GM18520 (cell line): ENCODE data around the gene SIAH2.

ENCODE experiments used
- ATAC-seq: cut with Tn5 transposase; IDR thresholded peaks from one replicate; pipeline ENCODE4 v1.9.1; 2021; ENCODE audit not compliant: unreplicated experiment

Gene SIAH2

GRCh38 chr3:150775001-150775599, 12.1 kb upstream of the SIAH2 start:
- ATAC-seq = no peak

- ATAC-seq = no peak
Observed at GRCh38 chr3:150773616-150774192, 10.7 kb upstream of the SIAH2 start.

- no peak for ATAC-seq
Observed at GRCh38 chr3:150771600-150771999, 8.6 kb upstream of the SIAH2 start.

- ATAC-seq = no peak
Observed at GRCh38 chr3:150770681-150771080, 7.7 kb upstream of the SIAH2 start.

- no peak for ATAC-seq
Observed at GRCh38 chr3:150766742-150767141, 3.8 kb upstream of the SIAH2 start.

GRCh38 chr3:150765949-150766720, 3.2 kb upstream of the SIAH2 start:
- ATAC-seq = no peak

GRCh38 chr3:150764967-150765366, 2.0 kb upstream of the SIAH2 start:
- ATAC-seq = no peak

- no peak for ATAC-seq
Observed at GRCh38 chr3:150764566-150764965, 1.6 kb upstream of the SIAH2 start.

GRCh38 chr3:150763841-150764483, 993 bp upstream of the SIAH2 start:
- ATAC-seq = no peak

GRCh38 chr3:150762662-150763121, 277 bp downstream of the SIAH2 start:
- no peak for ATAC-seq

GRCh38 chr3:150761831-150762661, 923 bp downstream of the SIAH2 start:
- ATAC-seq = no peak

GRCh38 chr3:150760431-150761200, 2.4 kb downstream of the SIAH2 start:
- peak; percentile 29 for ATAC-seq

- ATAC-seq = no peak
Observed at GRCh38 chr3:150759947-150760346, 3.0 kb downstream of the SIAH2 start.

GRCh38 chr3:150759319-150759718, 3.6 kb downstream of the SIAH2 start:
- ATAC-seq = no peak

- ATAC-seq = no peak
Observed at GRCh38 chr3:150757768-150758167, 5.2 kb downstream of the SIAH2 start.

- no peak for ATAC-seq
Observed at GRCh38 chr3:150757364-150757763, 5.6 kb downstream of the SIAH2 start.

- no peak for ATAC-seq
Observed at GRCh38 chr3:150756491-150757059, 6.4 kb downstream of the SIAH2 start.

- no peak for ATAC-seq
Observed at GRCh38 chr3:150755902-150756301, 7.1 kb downstream of the SIAH2 start.

- ATAC-seq = no peak
Observed at GRCh38 chr3:150754896-150755295, 8.1 kb downstream of the SIAH2 start.

- ATAC-seq = no peak
Observed at GRCh38 chr3:150751781-150752263, 11.1 kb downstream of the SIAH2 start.
